ENCODE results near the gene FOXI3.
"Not testable (repeated sequence)": the region's sequence is repeated elsewhere in the genome, so short reads cannot be mapped to it uniquely, and the experiment has no call there.

FOXI3 gene

GRCh38 chr2:88437010-88437409, 15.5 kb downstream of the FOXI3 start:
- no peak for DNase-seq

DNA sequence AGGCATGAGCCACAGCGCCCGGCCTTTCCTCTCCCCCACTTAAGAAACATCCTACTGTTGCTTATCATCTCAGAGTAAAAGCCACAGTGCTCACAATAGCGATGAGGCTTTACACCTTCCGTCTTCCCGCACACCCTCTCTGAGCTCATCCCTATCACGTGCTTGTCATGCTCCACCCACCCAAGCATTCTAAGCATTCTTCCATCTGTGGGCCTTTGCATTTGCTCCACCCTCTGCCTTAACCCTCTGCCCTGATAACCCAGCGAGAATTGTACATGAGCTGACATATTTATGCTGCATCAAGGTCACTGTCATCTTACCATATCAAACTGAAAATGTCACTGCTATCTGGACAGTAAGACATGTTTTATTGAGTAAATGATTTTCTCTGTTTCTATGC, 22.6 kb downstream of the FOXI3 start:
- DNase-seq, result no peak

GRCh38 chr2:88423733-88424132, 28.8 kb downstream of the FOXI3 start:
- DNase-seq, result no peak

GRCh38 chr2:88419051-88419450, 33.4 kb downstream of the FOXI3 start:
- not testable (repeated sequence) for DNase-seq

- DNase-seq, result no peak
Measured at GRCh38 chr2:88416016-88416663, 36.4 kb downstream of the FOXI3 start.

DNA sequence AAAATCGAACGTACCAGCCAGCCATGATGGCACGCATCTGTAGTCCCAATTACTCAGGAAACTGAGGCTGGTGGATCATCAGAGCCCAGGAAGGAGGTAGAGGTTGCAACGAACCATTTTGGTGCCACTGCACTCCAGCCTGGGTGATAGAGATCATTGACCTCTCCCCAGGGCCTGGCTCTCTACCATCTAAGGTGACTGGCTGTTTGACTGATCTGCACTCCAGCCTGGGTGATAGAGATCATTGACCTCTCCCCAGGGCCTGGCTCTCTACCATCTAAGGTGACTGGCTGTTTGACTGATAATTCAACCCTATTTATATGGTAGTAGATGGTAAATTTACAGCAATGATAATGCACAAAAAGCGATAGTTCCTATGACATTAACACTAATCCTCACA, 43.6 kb downstream of the FOXI3 start:
- not testable (repeated sequence) for DNase-seq

- DNase-seq, result no peak
Measured at GRCh38 chr2:88400037-88400767, 52.3 kb downstream of the FOXI3 start.

GRCh38 chr2:88398180-88398579, 54.3 kb downstream of the FOXI3 start:
- DNase-seq, result no peak
